Measurements from ENCODE around the gene TAGLN2. TPM values are rescaled to one million over a fixed set of nuclear protein-coding genes. Genes with fewer than 3 reads are reported as not detected.

TAGLN2 gene
- total and polyA plus RNA-seq, 9 of the 15 experiments (the other 6 are each of a cell fraction or from before 2014, with no cell fraction given): 192 to 683 (median 455) TPM

- peak; percentile 30; the same call in 2 of the 3 replicates for ATAC-seq
- H3K9me3 ChIP-seq (replicated peaks; ENCODE audit: control insufficient read depth, insufficient read depth, low read depth, low read length): no peaks in the 10 kb centered on the region; the same call in 1 of the 2 replicates
- intact Hi-C loops (cut with micrococcal nuclease): no loop called here
- H3K9me1 ChIP-seq (ENCODE audit: control insufficient read depth, insufficient read depth, low read length): peaks cover 3% of the 10 kb centered on the region
- H3K36me3 ChIP-seq (ENCODE audit: control insufficient read depth, insufficient read depth, low read length): no peaks in the 10 kb centered on the region
- POLR2A ChIA-PET: interaction anchor here (0.7 to 3.1 kb wide), 5 partner anchors 9 to 82 kb away, joined by 3 to 21 read pairs (median 3); partner anchors contain the start of gene TAGLN2
- in situ Hi-C loops (cut with MboI): no loop called here
- no TSS peak for BruUV-seq (replicated peaks)
- 10% methylated on average over 4 of the region's 4 CpGs for WGBS (ENCODE audit: insufficient coverage, low coverage, missing lambda C conversion rate)
- no peaks in the 10 kb centered on the region; a peak in 1 of 5 replicates for H3K27me3 ChIP-seq (ENCODE audit: control insufficient read depth in 2 of 2, insufficient read depth in 2 of 2, low read length in 2 of 2)
- peak overlapping the region; percentile 8; the same call in 1 of the 2 replicates for H2AFZ ChIP-seq (ENCODE audit: low read depth, low read length)
- no peaks in the 10 kb centered on the region for H4K20me1 ChIP-seq (replicated peaks; ENCODE audit: control insufficient read depth, insufficient read depth, low read length)
- peaks cover 4 to 43% of the 10 kb centered on the region in 2 experiments; a peak in 4 of 5 replicates for H3K4me1 ChIP-seq (replicated peaks in 1 of 2; ENCODE audit: control insufficient read depth in 2 of 2, insufficient read depth in 2 of 2, low read length in 2 of 2)
- H3K79me2 ChIP-seq (ENCODE audit: control insufficient read depth, insufficient read depth, low read length): no peaks in the 10 kb centered on the region
- CTCF ChIA-PET (ENCODE audit: low intra/inter-chr PET ratio): no interaction called here
- H3K27ac ChIP-seq (ENCODE audit: extremely low read depth, low read depth, low read length): peak overlapping the region; percentile 34; the same call in 1 of the 3 replicates
- H3K4me3 ChIP-seq: no peak overlapping the region
- peak; percentile 72 for FAIRE-seq
- H3K4me2 ChIP-seq (ENCODE audit: insufficient read depth, low read length): peak overlapping the region; percentile 10; the same call in 1 of the 2 replicates
- peak in 2 of 4 experiments; percentile 26 to 48 for DNase-seq (ENCODE audit: extremely low read depth in 1 of 4, low spot score in 3 of 4)
- H3K9ac ChIP-seq (ENCODE audit: insufficient read depth in 1 of 2, low read depth in 2 of 2, low read length in 2 of 2): no peak overlapping the region
- TF ChIP-seq JUNB (CRISPR knock-in tag; conservative IDR thresholded peaks at IDR 0.05) (no peak), DIDO1 (tag; IDR thresholded peaks at IDR 0.05; ENCODE audit: low read depth) (no peak), JUND (IDR thresholded peaks at IDR 0.05; ENCODE audit: borderline replicate concordance, low read depth, low read length) (peak; percentile 42; the same call in 1 of the 2 replicates), JUND (tag; IDR thresholded peaks at IDR 0.05; ENCODE audit: borderline replicate concordance, low read depth, low read length) (peak; percentile 66; the same call in 1 of the 3 replicates), SAFB2 (IDR thresholded peaks at IDR 0.05; ENCODE audit: borderline replicate concordance, low read depth, low read length, severe bottlenecking) (no peak), SNIP1 (IDR thresholded peaks at IDR 0.05; ENCODE audit: low read depth) (no peak), PRDM10 (IDR thresholded peaks at IDR 0.05; ENCODE audit: partially characterized antibody) (peak; percentile 11), SMARCA4 (IDR thresholded peaks at IDR 0.05) (peak; percentile 63; the same call in 1 of the 2 replicates), E2F4 (CRISPR knock-in tag; IDR thresholded peaks at IDR 0.05; ENCODE audit: low read depth) (no peak), ZFP91 (CRISPR knock-in tag; IDR thresholded peaks at IDR 0.05) (no peak), THRB (CRISPR knock-in tag; conservative IDR thresholded peaks at IDR 0.05) (no peak), ZC3H8 (IDR thresholded peaks at IDR 0.05) (no peak), MCM3 (IDR thresholded peaks at IDR 0.05) (no peak), MXI1 (IDR thresholded peaks at IDR 0.05; ENCODE audit: low read depth, low read length) (no peak), FOSL1 (tag; conservative IDR thresholded peaks at IDR 0.05) (peak; percentile 80)
These were observed 45.3 kb downstream of the TAGLN2 start for GRCh38 chr1:159879977-159880376.
